ENCODE data around the gene LEFTY1.

LEFTY1 gene

GRCh38 chr1:225915538-225915991 is 26.6 kb upstream of the LEFTY1 start:
- H3K4me3 ChIP-seq (ENCODE audit: low read depth, low read length): no peak overlapping the region

GRCh38 chr1:225914947-225915346 is 26.0 kb upstream of the LEFTY1 start:
- Histone ChIP-seq H3K36me3 (ENCODE audit: control insufficient read depth, insufficient read depth, low read length) (peaks cover 15% of the 10 kb centered on the region), H3K9me3 (ENCODE audit: control insufficient read depth, insufficient read depth, low read depth, low read length) (no peaks in the 10 kb centered on the region), H3K27ac (ENCODE audit: low read depth, low read length) (no peak overlapping the region), H3K9ac (ENCODE audit: low read length) (no peak overlapping the region), H3K27me3 (ENCODE audit: control insufficient read depth, insufficient read depth, low read length) (peaks cover 4% of the 10 kb centered on the region; the same call in 1 of the 2 replicates), H3K4me3 (ENCODE audit: low read depth, low read length) (no peak overlapping the region), H3K4me1 (ENCODE audit: control insufficient read depth, insufficient read depth, low read length) (peaks cover 9% of the 10 kb centered on the region; the same call in 1 of the 2 replicates)

More at GRCh38 chr1:225915538-225915991, 26.6 kb upstream of the LEFTY1 start:
- peaks cover 7% of the 10 kb centered on the region; the same call in 1 of the 2 replicates for H3K4me1 ChIP-seq (ENCODE audit: control insufficient read depth, insufficient read depth, low read length)
- peaks cover 21% of the 10 kb centered on the region for H3K36me3 ChIP-seq (ENCODE audit: control insufficient read depth, insufficient read depth, low read length)
- no peak overlapping the region for H3K9ac ChIP-seq (ENCODE audit: low read length)
- no peaks in the 10 kb centered on the region for H3K9me3 ChIP-seq (ENCODE audit: control insufficient read depth, insufficient read depth, low read depth, low read length)
- no peak overlapping the region for H3K27ac ChIP-seq (ENCODE audit: low read depth, low read length)
- H3K27me3 ChIP-seq (ENCODE audit: control insufficient read depth, insufficient read depth, low read length): peaks cover 4% of the 10 kb centered on the region; the same call in 1 of the 2 replicates

GRCh38 chr1:225914391-225914790 is 25.4 kb upstream of the LEFTY1 start:
- Histone ChIP-seq H3K9me3 (ENCODE audit: control insufficient read depth, insufficient read depth, low read depth, low read length) (no peaks in the 10 kb centered on the region), H3K9ac (ENCODE audit: low read length) (no peak overlapping the region), H3K4me3 (ENCODE audit: low read depth, low read length) (no peak overlapping the region), H3K27ac (ENCODE audit: low read depth, low read length) (no peak overlapping the region), H3K36me3 (ENCODE audit: control insufficient read depth, insufficient read depth, low read length) (peaks cover 10% of the 10 kb centered on the region), H3K27me3 (ENCODE audit: control insufficient read depth, insufficient read depth, low read length) (peaks cover 4% of the 10 kb centered on the region; the same call in 1 of the 2 replicates), H3K4me1 (ENCODE audit: control insufficient read depth, insufficient read depth, low read length) (peaks cover 9% of the 10 kb centered on the region; the same call in 1 of the 2 replicates)

GRCh38 chr1:225911191-225912130 is 22.5 kb upstream of the LEFTY1 start:
- Histone ChIP-seq H3K9ac (ENCODE audit: low read length) (peak overlapping the region; percentile 19), H3K4me1 (ENCODE audit: control insufficient read depth, insufficient read depth, low read length) (peaks cover 16% of the 10 kb centered on the region; the same call in 1 of the 2 replicates), H3K9me3 (ENCODE audit: control insufficient read depth, insufficient read depth, low read depth, low read length) (no peaks in the 10 kb centered on the region), H3K4me3 (ENCODE audit: low read depth, low read length) (peak overlapping the region; percentile 19; the same call in 1 of the 2 replicates), H3K27me3 (ENCODE audit: control insufficient read depth, insufficient read depth, low read length) (peaks cover 4% of the 10 kb centered on the region; the same call in 1 of the 2 replicates), H3K27ac (ENCODE audit: low read depth, low read length) (no peak overlapping the region), H3K36me3 (ENCODE audit: control insufficient read depth, insufficient read depth, low read length) (no peaks in the 10 kb centered on the region)

- Histone ChIP-seq H3K9me3 (ENCODE audit: control insufficient read depth, insufficient read depth, low read depth, low read length) (no peaks in the 10 kb centered on the region), H3K4me1 (ENCODE audit: control insufficient read depth, insufficient read depth, low read length) (peaks cover 16% of the 10 kb centered on the region; the same call in 1 of the 2 replicates), H3K4me3 (ENCODE audit: low read depth, low read length) (no peak overlapping the region), H3K36me3 (ENCODE audit: control insufficient read depth, insufficient read depth, low read length) (no peaks in the 10 kb centered on the region), H3K27me3 (ENCODE audit: control insufficient read depth, insufficient read depth, low read length) (peaks cover 4% of the 10 kb centered on the region; the same call in 1 of the 2 replicates), H3K9ac (ENCODE audit: low read length) (no peak overlapping the region), H3K27ac (ENCODE audit: low read depth, low read length) (no peak overlapping the region)
Measured at GRCh38 chr1:225909477-225909876, 20.5 kb upstream of the LEFTY1 start.

GRCh38 chr1:225908773-225909172 is 19.8 kb upstream of the LEFTY1 start:
- H3K27ac ChIP-seq (ENCODE audit: low read depth, low read length): no peak overlapping the region
- H3K27me3 ChIP-seq (ENCODE audit: control insufficient read depth, insufficient read depth, low read length): peaks cover 4% of the 10 kb centered on the region; the same call in 1 of the 2 replicates
- H3K9ac ChIP-seq (ENCODE audit: low read length): no peak overlapping the region
- H3K4me3 ChIP-seq (ENCODE audit: low read depth, low read length): no peak overlapping the region
- peaks cover 16% of the 10 kb centered on the region; the same call in 1 of the 2 replicates for H3K4me1 ChIP-seq (ENCODE audit: control insufficient read depth, insufficient read depth, low read length)
- no peaks in the 10 kb centered on the region for H3K36me3 ChIP-seq (ENCODE audit: control insufficient read depth, insufficient read depth, low read length)
- no peaks in the 10 kb centered on the region for H3K9me3 ChIP-seq (ENCODE audit: control insufficient read depth, insufficient read depth, low read depth, low read length)

- no peak overlapping the region for H3K4me3 ChIP-seq (ENCODE audit: low read depth, low read length)
- H3K27ac ChIP-seq (ENCODE audit: low read depth, low read length): no peak overlapping the region
- peaks cover 16% of the 10 kb centered on the region; the same call in 1 of the 2 replicates for H3K4me1 ChIP-seq (ENCODE audit: control insufficient read depth, insufficient read depth, low read length)
- no peak overlapping the region for H3K9ac ChIP-seq (ENCODE audit: low read length)
- no peaks in the 10 kb centered on the region for H3K36me3 ChIP-seq (ENCODE audit: control insufficient read depth, insufficient read depth, low read length)
- peaks cover 4% of the 10 kb centered on the region; the same call in 1 of the 2 replicates for H3K27me3 ChIP-seq (ENCODE audit: control insufficient read depth, insufficient read depth, low read length)
- no peaks in the 10 kb centered on the region for H3K9me3 ChIP-seq (ENCODE audit: control insufficient read depth, insufficient read depth, low read depth, low read length)
Measured at GRCh38 chr1:225908013-225908640, 19.2 kb upstream of the LEFTY1 start.

- Histone ChIP-seq H3K4me1 (ENCODE audit: control insufficient read depth, insufficient read depth, low read length) (peaks cover 16% of the 10 kb centered on the region; the same call in 1 of the 2 replicates), H3K36me3 (ENCODE audit: control insufficient read depth, insufficient read depth, low read length) (no peaks in the 10 kb centered on the region), H3K9ac (ENCODE audit: low read length) (no peak overlapping the region)
Measured at GRCh38 chr1:225907341-225907740, 18.4 kb upstream of the LEFTY1 start.

GRCh38 chr1:225906467-225906866 is 17.5 kb upstream of the LEFTY1 start:
- Histone ChIP-seq H3K27me3 (ENCODE audit: control insufficient read depth, insufficient read depth, low read length) (peaks cover under 1% of the 10 kb centered on the region; the same call in 1 of the 2 replicates), H3K27ac (ENCODE audit: low read depth, low read length) (no peak overlapping the region), H3K4me3 (ENCODE audit: low read depth, low read length) (no peak overlapping the region), H3K9me3 (ENCODE audit: control insufficient read depth, insufficient read depth, low read depth, low read length) (no peaks in the 10 kb centered on the region), H3K4me1 (ENCODE audit: control insufficient read depth, insufficient read depth, low read length) (peaks cover 16% of the 10 kb centered on the region; the same call in 1 of the 2 replicates), H3K9ac (ENCODE audit: low read length) (no peak overlapping the region), H3K36me3 (ENCODE audit: control insufficient read depth, insufficient read depth, low read length) (no peaks in the 10 kb centered on the region)

More at GRCh38 chr1:225907341-225907740, 18.4 kb upstream of the LEFTY1 start:
- Histone ChIP-seq H3K4me3 (ENCODE audit: low read depth, low read length) (no peak overlapping the region), H3K27me3 (ENCODE audit: control insufficient read depth, insufficient read depth, low read length) (peaks cover 4% of the 10 kb centered on the region; the same call in 1 of the 2 replicates), H3K9me3 (ENCODE audit: control insufficient read depth, insufficient read depth, low read depth, low read length) (no peaks in the 10 kb centered on the region), H3K27ac (ENCODE audit: low read depth, low read length) (no peak overlapping the region)

- no peaks in the 10 kb centered on the region; the same call in 1 of the 2 replicates for H3K27me3 ChIP-seq (ENCODE audit: control insufficient read depth, insufficient read depth, low read length)
- no peak overlapping the region for H3K9ac ChIP-seq (ENCODE audit: low read length)
- no peak overlapping the region for H3K4me3 ChIP-seq (ENCODE audit: low read depth, low read length)
- peaks cover 15% of the 10 kb centered on the region for H3K4me1 ChIP-seq (ENCODE audit: control insufficient read depth, insufficient read depth, low read length)
- no peaks in the 10 kb centered on the region for H3K9me3 ChIP-seq (ENCODE audit: control insufficient read depth, insufficient read depth, low read depth, low read length)
- no peak overlapping the region for H3K27ac ChIP-seq (ENCODE audit: low read depth, low read length)
- H3K36me3 ChIP-seq (ENCODE audit: control insufficient read depth, insufficient read depth, low read length): no peaks in the 10 kb centered on the region
Measured at GRCh38 chr1:225903623-225904022, 14.7 kb upstream of the LEFTY1 start.

Measured in HUES6 (cell line).